MM.1S (cell line): Measurements from ENCODE around the gene SIGLEC14.

ENCODE experiments used
- DNase-seq: peaks from one replicate; pipeline ENCODE4 v3.0.0-alpha.2; 2015
- H2AFZ ChIP-seq: fragments of 300-600 bp; sonication (generic); 2 replicates; pipeline ENCODE4 v1.6.0; 2016; ENCODE audit warnings: antibody characterized with exemption, low read length
- H3F3A ChIP-seq: fragments of 300-600 bp; sonication (generic); 2 replicates; pipeline ENCODE4 v1.6.1; 2016; ENCODE audit warnings: mild to moderate bottlenecking, antibody characterized with exemption, low read length, moderate library complexity, mixed read lengths; ENCODE audit not compliant: insufficient read depth
- H3K27ac ChIP-seq: fragments of 300-600 bp; sonication (generic); 2 replicates; pipeline ENCODE4 v1.5.1; 2016; ENCODE audit warnings: mild to moderate bottlenecking, low read length
- H3K27me3 ChIP-seq: fragments of 300-600 bp; sonication (generic); replicated peaks from 2 replicates; pipeline ENCODE4 v1.6.0; 2016; ENCODE audit warnings: low read length; ENCODE audit not compliant: insufficient read depth
- H3K36me3 ChIP-seq: fragments of 300-600 bp; sonication (generic); replicated peaks from 2 replicates; pipeline ENCODE4 v1.6.1; 2016; ENCODE audit warnings: mild to moderate bottlenecking, low read length, mixed read lengths; ENCODE audit not compliant: insufficient read depth
- H3K4me1 ChIP-seq: fragments of 300-600 bp; sonication (generic); 2 replicates; pipeline ENCODE4 v1.6.1; 2016; ENCODE audit warnings: low read length, mixed read lengths
- H3K4me2 ChIP-seq: fragments of 300-600 bp; sonication (generic); 2 replicates; pipeline ENCODE4 v1.6.0; 2016; ENCODE audit warnings: low read depth, low read length
- H3K4me3 ChIP-seq: fragments of 300-600 bp; sonication (generic); 2 replicates; pipeline ENCODE4 v1.5.1; 2016; ENCODE audit warnings: low read length, mixed read lengths
- H3K79me2 ChIP-seq: fragments of 300-600 bp; sonication (generic); 2 replicates; pipeline ENCODE4 v1.6.1; 2016; ENCODE audit warnings: mixed run types, low read length, mixed read lengths
- H3K9ac ChIP-seq: fragments of 300-600 bp; sonication (generic); 2 replicates; pipeline ENCODE4 v1.6.1; 2016; ENCODE audit warnings: low read length, mixed read lengths
- H3K9me2 ChIP-seq: fragments of 300-600 bp; sonication (generic); replicated peaks from 2 replicates; pipeline ENCODE4 v1.6.1; 2016; ENCODE audit warnings: mild to moderate bottlenecking, low read length, mixed read lengths; ENCODE audit not compliant: insufficient read depth
- H3K9me3 ChIP-seq: fragments of 300-600 bp; sonication (generic); replicated peaks from 2 replicates; pipeline ENCODE4 v1.6.1; 2016; ENCODE audit warnings: mild to moderate bottlenecking, low read length, mixed read lengths; ENCODE audit not compliant: insufficient read depth
- H4K20me1 ChIP-seq: fragments of 300-600 bp; sonication (generic); 2 replicates; pipeline ENCODE4 v1.6.1; 2016; ENCODE audit warnings: mild to moderate bottlenecking, low read length, moderate library complexity, mixed read lengths; ENCODE audit not compliant: insufficient read depth
- CTCF ChIP-seq: fragments of 300-600 bp; sonication (generic); IDR thresholded peaks from 2 replicates; pipeline ENCODE4 v1.5.1; 2016; ENCODE audit warnings: antibody characterized with exemption, low read length, mixed read lengths
- EZH2 ChIP-seq: fragments of 300-600 bp; sonication (generic); optimal IDR thresholded peaks from 2 replicates; pipeline ENCODE3; 2017; ENCODE audit warnings: low read depth, mild to moderate bottlenecking, antibody characterized with exemption, low read length, mixed read lengths
- EZH2phosphoT487 ChIP-seq: fragments of 300-600 bp; sonication (generic); IDR thresholded peaks from 2 replicates; pipeline ENCODE4 v1.6.1; 2018; ENCODE audit warnings: antibody characterized with exemption, low read length

SIGLEC14 gene

GRCh38 chr19:51593138-51593890, 53.3 kb downstream of the SIGLEC14 start:
- Histone ChIP-seq H3K79me2 (no peaks in the 10 kb centered on the region), H2AFZ (peak overlapping the region; percentile 80; the same call in 1 of the 2 replicates), H3K9ac (peak overlapping the region; percentile 28; the same call in 1 of the 2 replicates), H3F3A (no peaks in the 10 kb centered on the region), H3K4me3 (peak overlapping the region; percentile 69), H4K20me1 (no peaks in the 10 kb centered on the region), H3K9me3 (no peaks in the 10 kb centered on the region), H3K4me1 (no peaks in the 10 kb centered on the region), H3K27ac (no peak overlapping the region), H3K36me3 (no peaks in the 10 kb centered on the region), H3K4me2 (peak overlapping the region; percentile 52), H3K9me2 (no peaks in the 10 kb centered on the region), H3K27me3 (no peaks in the 10 kb centered on the region)
- no peak for TF ChIP-seq EZH2phosphoT487
- no peak for TF ChIP-seq EZH2
- TF ChIP-seq CTCF, result no peak
- DNase-seq, result no peak
